ENCODE measurements around the gene AKT3.

- TF ChIP-seq CTCF (IDR thresholded peaks at IDR 0.05 in 4 of 5, conservative IDR thresholded peaks at IDR 0.05 in 1 of 5), result no peak
- TF ChIP-seq POLR2A (IDR thresholded peaks at IDR 0.05), result no peak
Observed at GRCh38 chr1:243719476-243719875, 130.6 kb downstream of the AKT3 start.

Data from gastrocnemius medialis (tissue), 4 donors.